A673 (cell line): ENCODE results near the gene C13orf46.

Experiments
- EZH2 ChIP-seq: fragments of 200-600 bp; sonication (generic); IDR thresholded peaks from 2 replicates; pipeline ENCODE4 v1.6.1; 2017; ENCODE audit warnings: borderline replicate concordance, low read depth, mild to moderate bottlenecking, mixed read lengths, antibody characterized with exemption, low read length; ENCODE audit not compliant: poor library complexity, severe bottlenecking
- TF ChIP-seq, protein P1 (sequence below): fragments of 300-800, 200-600 bp; sonication (generic); conservative IDR thresholded peaks from 2 replicates; pipeline ENCODE4 v1.5.1; 2017; ENCODE audit warnings: low read depth, mild to moderate bottlenecking, antibody characterized with exemption, low read length, moderate library complexity, mixed read lengths

- TF ChIP-seq, protein P1, sequence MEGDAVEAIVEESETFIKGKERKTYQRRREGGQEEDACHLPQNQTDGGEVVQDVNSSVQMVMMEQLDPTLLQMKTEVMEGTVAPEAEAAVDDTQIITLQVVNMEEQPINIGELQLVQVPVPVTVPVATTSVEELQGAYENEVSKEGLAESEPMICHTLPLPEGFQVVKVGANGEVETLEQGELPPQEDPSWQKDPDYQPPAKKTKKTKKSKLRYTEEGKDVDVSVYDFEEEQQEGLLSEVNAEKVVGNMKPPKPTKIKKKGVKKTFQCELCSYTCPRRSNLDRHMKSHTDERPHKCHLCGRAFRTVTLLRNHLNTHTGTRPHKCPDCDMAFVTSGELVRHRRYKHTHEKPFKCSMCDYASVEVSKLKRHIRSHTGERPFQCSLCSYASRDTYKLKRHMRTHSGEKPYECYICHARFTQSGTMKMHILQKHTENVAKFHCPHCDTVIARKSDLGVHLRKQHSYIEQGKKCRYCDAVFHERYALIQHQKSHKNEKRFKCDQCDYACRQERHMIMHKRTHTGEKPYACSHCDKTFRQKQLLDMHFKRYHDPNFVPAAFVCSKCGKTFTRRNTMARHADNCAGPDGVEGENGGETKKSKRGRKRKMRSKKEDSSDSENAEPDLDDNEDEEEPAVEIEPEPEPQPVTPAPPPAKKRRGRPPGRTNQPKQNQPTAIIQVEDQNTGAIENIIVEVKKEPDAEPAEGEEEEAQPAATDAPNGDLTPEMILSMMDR, result no peak
- no peak for TF ChIP-seq EZH2
These were observed 67.9 kb downstream of the C13orf46 start for GRCh38 chr13:113905942-113906341.
